ENCODE data around the gene ZNF699. TPM values are rescaled to one million over a fixed set of nuclear protein-coding genes. Genes with fewer than 3 reads are reported as not detected.

The ZNF699 gene
- 10 to 100 TPM; 20.6 to 23.1 TPM for total RNA-seq
- polyA plus RNA-seq, result 10 to 100 TPM in 1 of 3 donors, 1 to 10 TPM in 2; 6.9 to 30.0 (median 8.8) TPM
- total RNA-seq, result 12.5 to 42.1 (median 30.3) reads per million in 6 experiments

- POLR2A ChIA-PET, result interaction anchor here (0.6 to 4.9 kb wide), 10 partner anchors 14 to 518 kb away, joined by 3 to 32 read pairs (median 4); partner anchors contain the start of genes UBL5, ZNF266, ZNF559 and ZNF562
- peak within 1 kb of the TSS; percentile 92 to 98 (median 95) for H3K4me3 Mint-ChIP-seq
- H3K9me3 Mint-ChIP-seq, result peaks cover 0 to 34% (median 12%) of the 10 kb centered on the region in 9 donors
- H3K4me1 Mint-ChIP-seq, result peaks cover 6 to 43% (median 34%) of the 10 kb centered on the region in 4 donors
- DNase-seq (peak; percentile 96 to 100 (median 98)), ATAC-seq (peak; percentile 86 to 90)
- peaks cover 17 to 27% (median 22%) of the 10 kb centered on the region in 3 donors for H3K36me3 Mint-ChIP-seq
- peaks cover 0 to 2% (median 0%) of the 10 kb centered on the region in 5 donors for H3K27me3 Mint-ChIP-seq
- H3K27ac Mint-ChIP-seq, result peak within 1 kb of the TSS; percentile 89 to 99 (median 96)
These were observed at the start of gene ZNF699 for GRCh38 chr19:9309139-9309973. Gene ZNF699 (minus strand): TSS chr19:9309838. CDS start chr19:9305119, 4,719 bp downstream.

- no peak for DNase-seq
- no peak overlapping the region for H3K27ac Mint-ChIP-seq
- peaks cover 0 to 94% (median 34%) of the 10 kb centered on the region in 9 donors for H3K9me3 Mint-ChIP-seq
- H3K4me3 Mint-ChIP-seq, result no peak overlapping the region
- H3K4me1 Mint-ChIP-seq, result no peaks in the 10 kb centered on the region
- peaks cover 11 to 62% (median 45%) of the 10 kb centered on the region in 3 donors for H3K36me3 Mint-ChIP-seq
- no peaks in the 10 kb centered on the region for H3K27me3 Mint-ChIP-seq
- no peak for ATAC-seq
- POLR2A ChIA-PET, result no interaction called here
These were observed 45.0 kb upstream of the ZNF699 start for GRCh38 chr19:9354651-9355050.

DNA sequence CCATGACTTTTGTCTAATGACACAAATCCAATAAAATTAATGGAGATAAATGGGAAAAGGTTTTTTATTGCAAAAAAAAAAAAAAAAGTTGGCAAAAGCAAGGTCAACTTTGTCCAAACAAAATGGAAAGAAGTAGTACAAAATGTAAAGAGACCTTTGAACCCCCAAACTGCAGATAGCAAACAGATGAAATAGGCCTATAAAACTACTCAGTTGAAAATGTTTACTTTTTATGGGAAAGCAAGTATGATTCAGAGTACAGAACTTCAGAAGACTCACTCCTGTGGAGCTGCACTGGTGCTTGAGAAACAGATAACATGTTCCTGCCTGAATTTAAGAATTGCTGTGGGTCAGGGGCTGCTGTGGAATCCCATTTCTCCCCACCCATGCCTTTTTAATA is 43.4 kb upstream of the ZNF699 start:
- no peak overlapping the region for H3K4me3 Mint-ChIP-seq
- H3K4me1 Mint-ChIP-seq, result no peaks in the 10 kb centered on the region
- peaks cover 8 to 95% (median 37%) of the 10 kb centered on the region in 9 donors for H3K9me3 Mint-ChIP-seq
- H3K36me3 Mint-ChIP-seq, result peaks cover 23 to 66% (median 53%) of the 10 kb centered on the region in 3 donors
- H3K27me3 Mint-ChIP-seq, result no peaks in the 10 kb centered on the region
- no peak for DNase-seq
- POLR2A ChIA-PET, result no interaction called here
- H3K27ac Mint-ChIP-seq, result no peak overlapping the region
- ATAC-seq, result no peak

GRCh38 chr19:9352505-9352904 is 42.9 kb upstream of the ZNF699 start:
- H3K9me3 Mint-ChIP-seq, result peaks cover 8 to 95% (median 32%) of the 10 kb centered on the region in 9 donors
- peaks cover 21 to 64% (median 50%) of the 10 kb centered on the region in 3 donors for H3K36me3 Mint-ChIP-seq
- no peak overlapping the region for H3K27ac Mint-ChIP-seq
- ATAC-seq (no peak), DNase-seq (no peak)
- H3K27me3 Mint-ChIP-seq, result no peaks in the 10 kb centered on the region
- H3K4me1 Mint-ChIP-seq, result no peaks in the 10 kb centered on the region
- POLR2A ChIA-PET, result interaction anchor here (0.5 kb wide), 1 partner anchor 207 kb away, joined by 4 read pairs; no protein-coding TSS in a partner anchor
- no peak overlapping the region for H3K4me3 Mint-ChIP-seq

- Mint-ChIP-seq H3K4me1 (no peaks in the 10 kb centered on the region), H3K27ac (no peak overlapping the region), H3K27me3 (no peaks in the 10 kb centered on the region), H3K4me3 (no peak overlapping the region), H3K9me3 (peaks cover 10 to 98% (median 47%) of the 10 kb centered on the region in 9 donors), H3K36me3 (peaks cover 32 to 75% (median 55%) of the 10 kb centered on the region in 3 donors)
- no peak for ATAC-seq
- no peak for DNase-seq
- POLR2A ChIA-PET, result interaction anchor here (0.6 kb wide), 1 partner anchor 22 kb away, joined by 4 read pairs; no protein-coding TSS in a partner anchor
These were observed 39.0 kb upstream of the ZNF699 start for GRCh38 chr19:9348671-9349070.

DNA sequence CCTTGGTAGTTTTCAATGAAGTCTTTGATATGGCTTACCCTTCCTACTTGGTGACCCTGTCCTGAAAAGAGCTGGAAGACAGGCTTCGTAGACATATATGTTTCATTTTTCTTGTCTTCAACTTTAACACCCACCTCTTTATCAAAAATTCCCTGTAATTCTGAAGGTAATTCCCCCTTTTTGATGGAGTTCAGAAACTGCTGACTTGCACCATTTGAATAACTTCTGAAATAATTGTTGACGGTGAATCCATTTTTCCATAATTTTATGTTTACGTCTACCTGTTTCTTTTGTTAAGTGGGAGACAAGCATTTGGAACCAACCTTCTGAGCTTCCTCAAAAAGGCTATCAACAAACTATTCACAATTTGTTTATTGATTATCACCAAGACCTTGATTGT is 38.6 kb upstream of the ZNF699 start:
- POLR2A ChIA-PET, result no interaction called here
- Mint-ChIP-seq H3K36me3 (peaks cover 36 to 79% (median 58%) of the 10 kb centered on the region in 3 donors), H3K4me3 (no peak overlapping the region), H3K4me1 (no peaks in the 10 kb centered on the region), H3K27me3 (no peaks in the 10 kb centered on the region), H3K9me3 (peaks cover 13 to 98% (median 51%) of the 10 kb centered on the region in 9 donors), H3K27ac (no peak overlapping the region)
- no peak for ATAC-seq
- no peak for DNase-seq

GRCh38 chr19:9345005-9345404 is 35.4 kb upstream of the ZNF699 start:
- Mint-ChIP-seq H3K27me3 (no peaks in the 10 kb centered on the region), H3K4me1 (no peaks in the 10 kb centered on the region), H3K36me3 (peaks cover 63 to 86% (median 65%) of the 10 kb centered on the region in 3 donors), H3K4me3 (no peak overlapping the region), H3K9me3 (peaks cover 16 to 98% (median 49%) of the 10 kb centered on the region in 9 donors), H3K27ac (no peak overlapping the region)
- no peak for ATAC-seq
- no peak for DNase-seq
- POLR2A ChIA-PET, result no interaction called here

GRCh38 chr19:9342610-9343304 is 33.1 kb upstream of the ZNF699 start:
- Mint-ChIP-seq H3K36me3 (peaks cover 65 to 87% (median 72%) of the 10 kb centered on the region in 3 donors), H3K9me3 (peaks cover 20 to 98% (median 58%) of the 10 kb centered on the region in 9 donors), H3K27me3 (no peaks in the 10 kb centered on the region), H3K27ac (no peak overlapping the region), H3K4me1 (no peaks in the 10 kb centered on the region), H3K4me3 (no peak overlapping the region)
- POLR2A ChIA-PET, result no interaction called here
- DNase-seq (no peak), ATAC-seq (no peak)

- DNase-seq (no peak), ATAC-seq (no peak)
- Mint-ChIP-seq H3K9me3 (peaks cover 12 to 100% (median 47%) of the 10 kb centered on the region in 9 donors), H3K36me3 (peaks cover 53 to 97% (median 78%) of the 10 kb centered on the region in 3 donors), H3K4me3 (no peak overlapping the region), H3K4me1 (peaks cover 0 to 14% (median 10%) of the 10 kb centered on the region in 4 donors), H3K27ac (no peak overlapping the region), H3K27me3 (no peaks in the 10 kb centered on the region)
- POLR2A ChIA-PET, result no interaction called here
These were observed 20.4 kb upstream of the ZNF699 start for GRCh38 chr19:9329999-9330398.

GRCh38 chr19:9324584-9324962 is 14.9 kb upstream of the ZNF699 start:
- no peak for DNase-seq
- ATAC-seq, result no peak
- H3K4me3 Mint-ChIP-seq, result peak overlapping the region; percentile 90 to 98 (median 94)
- H3K27me3 Mint-ChIP-seq, result no peaks in the 10 kb centered on the region
- H3K27ac Mint-ChIP-seq, result peak overlapping the region; percentile 91 to 98 (median 96)
- H3K9me3 Mint-ChIP-seq, result peaks cover 0 to 76% (median 31%) of the 10 kb centered on the region in 9 donors
- POLR2A ChIA-PET, result interaction anchor here (2.8 kb wide), 1 partner anchor 14 kb away, joined by 32 read pairs; the partner anchor contains the start of gene ZNF699
- peaks cover 11 to 38% (median 28%) of the 10 kb centered on the region in 4 donors for H3K4me1 Mint-ChIP-seq
- H3K36me3 Mint-ChIP-seq, result peaks cover 33 to 50% (median 36%) of the 10 kb centered on the region in 3 donors

DNA sequence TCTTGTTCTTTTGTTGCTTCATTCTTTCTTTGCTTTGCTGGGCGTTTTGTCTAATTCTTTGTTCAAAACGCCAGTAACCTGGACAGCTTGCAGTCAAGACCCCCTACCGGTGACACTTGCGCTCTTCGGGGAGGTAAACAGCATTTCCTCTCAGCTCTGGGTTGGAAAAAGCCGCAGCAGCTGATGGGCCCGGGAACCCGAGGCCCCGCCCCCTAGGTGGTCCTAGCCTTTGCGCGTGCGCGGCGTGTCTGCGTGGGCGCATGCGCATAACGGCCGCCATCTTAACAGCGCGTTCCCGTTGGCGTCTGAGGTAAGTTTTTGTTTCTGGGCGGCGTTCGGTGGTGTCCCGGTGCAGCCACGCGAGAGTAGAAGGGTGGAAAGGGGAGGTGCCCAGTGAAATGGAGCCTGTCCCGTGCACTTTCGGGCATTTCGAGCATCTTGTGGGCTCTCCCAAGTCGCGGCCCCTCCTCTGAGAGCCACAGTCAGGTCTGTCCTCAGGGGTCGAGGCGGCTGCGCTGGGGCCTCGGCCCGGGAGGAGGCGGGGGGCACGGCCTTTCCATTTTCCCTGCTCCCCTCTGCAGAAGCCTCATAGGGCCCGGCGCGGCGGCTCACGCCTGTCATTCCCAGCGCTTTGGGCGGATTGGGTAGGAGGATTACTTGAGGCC is 14.4 kb upstream of the ZNF699 start, which contains the start of gene ZNF559:
Gene ZNF559, plus strand, starts transcription at position 261 of the 665 bp plus-strand sequence. CDS start 14,371 bp downstream, outside the sequence.
- Mint-ChIP-seq H3K27me3 (no peaks in the 10 kb centered on the region), H3K36me3 (peaks cover 33 to 45% (median 33%) of the 10 kb centered on the region in 3 donors), H3K4me1 (peaks cover 11 to 38% (median 28%) of the 10 kb centered on the region in 4 donors), H3K4me3 (peak within 1 kb of the TSS; percentile 90 to 98 (median 94)), H3K9me3 (peaks cover 0 to 71% (median 31%) of the 10 kb centered on the region in 9 donors), H3K27ac (peak within 1 kb of the TSS; percentile 93 to 98 (median 96))
- POLR2A ChIA-PET, result interaction anchor here (0.6 to 2.8 kb wide), 6 partner anchors 13 to 469 kb away, joined by 3 to 32 read pairs (median 5); partner anchors contain the start of genes ZNF121, ZNF266 and ZNF699
- ATAC-seq (peak; percentile 96), DNase-seq (peak; percentile 95 to 99 (median 98))

Measured in naive thymus-derived CD8-positive, alpha-beta T cell (primary cell).